ENCODE results near the gene GPR137B. TPM values are rescaled to one million over a fixed set of nuclear protein-coding genes. Genes with fewer than 3 reads are reported as not detected.
"Not testable (repeated sequence)": the region's sequence is repeated elsewhere in the genome, so short reads cannot be mapped to it uniquely, and the experiment has no call there.

Gene GPR137B
- total RNA-seq, 4 donors from 2014 or later = 0.75 to 5.5 (median 5.4) TPM

DNA sequence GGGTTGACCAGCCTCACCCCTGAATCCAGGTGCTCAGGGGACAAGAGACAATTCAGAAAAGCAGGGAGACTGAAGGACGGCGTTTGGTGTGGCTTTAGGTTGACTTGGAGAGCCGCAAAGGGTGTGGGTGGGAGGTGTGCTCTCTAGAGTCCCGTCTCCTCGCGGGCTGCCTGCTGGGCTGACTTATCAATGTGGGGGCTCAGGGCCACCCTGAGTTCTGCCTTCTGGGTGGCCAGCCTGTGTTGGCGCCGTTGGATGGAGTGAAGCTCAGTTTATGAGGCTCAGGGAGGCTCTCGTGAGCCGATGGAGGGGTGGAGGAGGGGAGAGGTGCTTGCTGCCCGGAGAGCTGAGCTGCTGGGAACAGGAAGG lies 13.0 kb downstream of the GPR137B start:
- Histone ChIP-seq H3K4me1 (no peaks in the 10 kb centered on the region), H3K27me3 (no peaks in the 10 kb centered on the region), H3K9me3 (no peaks in the 10 kb centered on the region), H3K4me3 (no peak overlapping the region), H3K36me3 (no peaks in the 10 kb centered on the region), H3K27ac (no peak overlapping the region)
- in situ Hi-C loops (cut with MboI; ENCODE audit: low sequenced_read_pairs in 4 of 4) (no loop called here), intact Hi-C loops (cut with DNase I; ENCODE audit: low total_unique reads) (no loop called here)
- no peak for TF ChIP-seq POLR2A (IDR thresholded peaks at IDR 0.05)
- TF ChIP-seq, protein P1, sequence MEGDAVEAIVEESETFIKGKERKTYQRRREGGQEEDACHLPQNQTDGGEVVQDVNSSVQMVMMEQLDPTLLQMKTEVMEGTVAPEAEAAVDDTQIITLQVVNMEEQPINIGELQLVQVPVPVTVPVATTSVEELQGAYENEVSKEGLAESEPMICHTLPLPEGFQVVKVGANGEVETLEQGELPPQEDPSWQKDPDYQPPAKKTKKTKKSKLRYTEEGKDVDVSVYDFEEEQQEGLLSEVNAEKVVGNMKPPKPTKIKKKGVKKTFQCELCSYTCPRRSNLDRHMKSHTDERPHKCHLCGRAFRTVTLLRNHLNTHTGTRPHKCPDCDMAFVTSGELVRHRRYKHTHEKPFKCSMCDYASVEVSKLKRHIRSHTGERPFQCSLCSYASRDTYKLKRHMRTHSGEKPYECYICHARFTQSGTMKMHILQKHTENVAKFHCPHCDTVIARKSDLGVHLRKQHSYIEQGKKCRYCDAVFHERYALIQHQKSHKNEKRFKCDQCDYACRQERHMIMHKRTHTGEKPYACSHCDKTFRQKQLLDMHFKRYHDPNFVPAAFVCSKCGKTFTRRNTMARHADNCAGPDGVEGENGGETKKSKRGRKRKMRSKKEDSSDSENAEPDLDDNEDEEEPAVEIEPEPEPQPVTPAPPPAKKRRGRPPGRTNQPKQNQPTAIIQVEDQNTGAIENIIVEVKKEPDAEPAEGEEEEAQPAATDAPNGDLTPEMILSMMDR (IDR thresholded peaks at IDR 0.05 in 4 of 5, conservative IDR thresholded peaks at IDR 0.05 in 1 of 5) = no peak
- no peak for DNase-seq
- ATAC-seq = no peak

DNA sequence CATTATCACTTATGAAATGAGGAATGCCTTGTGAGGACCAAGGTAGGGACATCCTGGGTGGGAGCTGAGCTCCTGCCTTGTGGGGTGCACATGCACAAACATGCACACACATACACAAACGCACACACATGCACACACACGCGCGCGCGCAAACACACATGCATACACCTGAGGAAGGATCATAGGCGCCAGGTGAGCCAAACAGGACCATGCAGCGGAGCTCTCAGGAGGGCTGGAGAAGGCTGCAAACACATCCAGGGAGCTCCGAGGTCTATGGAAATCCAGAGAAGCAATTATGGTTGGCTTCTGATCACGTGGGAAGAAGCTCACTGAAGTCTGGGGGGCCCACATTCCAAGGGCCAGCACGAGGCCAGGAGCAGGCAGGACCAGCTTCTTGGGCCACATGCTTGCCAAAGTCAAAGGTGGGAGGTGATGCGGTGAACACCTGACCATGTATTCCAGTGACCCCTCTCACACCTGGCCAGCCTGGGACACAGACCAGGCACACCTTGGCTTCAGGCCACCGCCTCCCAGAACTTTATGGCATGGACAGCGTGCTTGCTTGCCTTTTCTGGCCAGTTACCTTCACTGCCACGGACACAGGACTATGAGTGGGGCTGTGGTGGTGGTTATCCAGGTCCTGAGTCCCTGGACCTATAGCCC lies 13.6 kb downstream of the GPR137B start:
- H3K4me1 ChIP-seq = no peaks in the 10 kb centered on the region
- H3K4me3 ChIP-seq = no peak overlapping the region
- no peaks in the 10 kb centered on the region for H3K27me3 ChIP-seq
- TF ChIP-seq, protein P1 (IDR thresholded peaks at IDR 0.05 in 4 of 5, conservative IDR thresholded peaks at IDR 0.05 in 1 of 5) = no peak
- no peak for ATAC-seq
- no peaks in the 10 kb centered on the region for H3K36me3 ChIP-seq
- in situ Hi-C loops (cut with MboI; ENCODE audit: low sequenced_read_pairs in 4 of 4) = no loop called here
- intact Hi-C loops (cut with DNase I; ENCODE audit: low total_unique reads) = no loop called here
- H3K9me3 ChIP-seq = no peaks in the 10 kb centered on the region
- H3K27ac ChIP-seq = no peak overlapping the region
- no peak for DNase-seq

DNA sequence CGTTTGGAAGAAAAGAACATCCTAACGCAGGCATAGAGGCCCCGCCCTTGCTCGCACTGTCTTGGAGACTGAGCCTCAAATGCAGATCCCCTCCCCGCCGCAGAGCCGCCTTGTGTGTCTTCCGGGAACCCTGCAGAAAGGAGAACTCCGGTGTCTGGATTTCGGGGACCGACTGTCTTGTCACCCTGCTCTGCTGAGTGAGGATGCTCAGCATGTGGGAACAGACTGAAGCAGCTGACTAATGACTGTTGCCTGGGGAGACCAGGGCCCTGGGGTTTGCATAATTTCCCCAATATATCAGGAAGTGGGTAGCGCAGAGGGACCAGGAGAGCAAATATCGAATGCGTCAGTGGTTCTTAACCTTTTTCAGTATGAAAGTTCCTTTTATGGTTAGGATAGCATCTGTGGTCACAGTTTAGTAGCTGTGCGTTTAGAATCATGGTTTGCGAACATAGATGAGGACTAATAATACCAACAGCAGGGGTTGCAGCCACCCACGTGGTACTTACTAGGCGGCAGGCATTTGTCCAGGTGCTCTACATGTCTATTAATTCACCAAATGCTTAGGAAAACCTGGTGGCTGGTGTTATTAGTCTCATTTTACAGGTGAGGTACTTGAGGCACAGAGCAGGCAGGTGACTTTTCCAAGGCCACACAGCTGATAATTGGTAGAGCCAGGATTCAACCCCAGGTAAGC lies 14.3 kb downstream of the GPR137B start:
- TF ChIP-seq, protein P1 (IDR thresholded peaks at IDR 0.05 in 4 of 5, conservative IDR thresholded peaks at IDR 0.05 in 1 of 5) = no peak
- no peak for TF ChIP-seq POLR2A (IDR thresholded peaks at IDR 0.05)
- Histone ChIP-seq H3K4me1 (no peaks in the 10 kb centered on the region), H3K36me3 (no peaks in the 10 kb centered on the region), H3K27me3 (no peaks in the 10 kb centered on the region), H3K27ac (no peak overlapping the region), H3K4me3 (no peak overlapping the region), H3K9me3 (no peaks in the 10 kb centered on the region)
- peak in 1 of 2 donors; percentile 23 for DNase-seq
- intact Hi-C loops (cut with DNase I; ENCODE audit: low total_unique reads) (no loop called here), in situ Hi-C loops (cut with MboI; ENCODE audit: low sequenced_read_pairs in 4 of 4) (no loop called here)
- no peak for ATAC-seq

DNA sequence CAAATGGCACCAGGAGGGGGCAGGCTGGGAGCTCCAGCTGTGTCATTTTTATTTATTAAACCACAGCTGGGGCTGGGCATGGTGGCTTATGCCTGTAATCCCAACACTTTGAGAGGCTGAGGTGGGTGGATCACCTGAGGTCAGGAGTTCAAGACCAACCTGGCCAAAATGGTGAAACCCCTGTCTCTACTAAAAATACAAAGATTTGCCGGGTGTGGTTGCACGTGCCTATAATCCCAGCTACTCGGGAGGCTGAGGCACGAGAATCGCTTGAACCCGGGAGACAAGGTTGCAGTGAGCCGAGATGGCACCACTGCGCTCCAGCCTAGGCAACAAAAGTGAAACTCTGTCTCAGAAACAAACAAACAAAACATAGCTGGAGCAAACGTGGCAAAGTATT lies 15.7 kb downstream of the GPR137B start:
- ATAC-seq; in situ Hi-C loops (cut with MboI; ENCODE audit: low sequenced_read_pairs in 4 of 4): not testable (repeated sequence)

DNA sequence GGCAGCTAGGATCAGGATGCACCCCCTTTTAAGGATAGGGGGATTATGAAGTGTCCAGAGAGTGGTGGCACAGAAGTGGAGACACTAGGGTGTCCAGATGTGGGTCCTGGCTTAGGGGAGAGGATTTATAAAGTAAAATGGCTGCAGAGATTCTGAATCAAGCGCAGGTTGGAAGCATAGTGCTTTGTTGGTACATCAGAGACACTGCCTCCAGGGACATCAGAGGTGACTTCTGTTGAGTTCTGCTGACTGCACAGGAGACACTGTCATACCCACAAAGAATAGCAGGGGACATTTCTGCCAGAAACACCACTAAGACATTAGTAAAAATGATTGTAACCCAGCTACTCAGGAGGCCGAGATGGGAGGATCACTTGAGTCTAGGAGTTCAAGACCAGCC lies 16.4 kb downstream of the GPR137B start:
- no peak for DNase-seq
- Histone ChIP-seq H3K27ac (no peak overlapping the region), H3K27me3 (no peaks in the 10 kb centered on the region), H3K36me3 (no peaks in the 10 kb centered on the region), H3K4me1 (no peaks in the 10 kb centered on the region), H3K4me3 (no peak overlapping the region), H3K9me3 (no peaks in the 10 kb centered on the region)
- no peak for ATAC-seq
- TF ChIP-seq, protein P1 (IDR thresholded peaks at IDR 0.05 in 4 of 5, conservative IDR thresholded peaks at IDR 0.05 in 1 of 5) = no peak
- no peak for TF ChIP-seq POLR2A (IDR thresholded peaks at IDR 0.05)
- in situ Hi-C loops (cut with MboI; ENCODE audit: low sequenced_read_pairs in 4 of 4) = no loop called here
- intact Hi-C loops (cut with DNase I; ENCODE audit: low total_unique reads) = no loop called here

More for the DNA sequence above, 15.7 kb downstream of the GPR137B start:
- H3K36me3 ChIP-seq; intact Hi-C loops (cut with DNase I; ENCODE audit: low total_unique reads); H3K27me3 ChIP-seq; H3K4me1 ChIP-seq; H3K27ac ChIP-seq; DNase-seq; H3K4me3 ChIP-seq; H3K9me3 ChIP-seq: not testable (repeated sequence)
